GM12878 (cell line): ENCODE results near the gene STAM2. TPM values are rescaled to one million over a fixed set of nuclear protein-coding genes. Genes with fewer than 3 reads are reported as not detected.

ENCODE experiments used
- ATAC-seq: fragments of 200-7000 bp; cut with Tn5 transposase; 3 replicates; pipeline ENCODE4 v1.9.1; 2020; ENCODE audit warnings: mild to moderate bottlenecking, moderate library complexity
- BruUV-seq: library from RNA; stranded (reverse); fragments of 400-500 nt; replicated peaks from 2 replicates; lab custom pipeline; 2021; lab: Mats Ljungman, UMichigan
- CTCF ChIA-PET: fragments of 300-600 bp; sonication (Branson Sonifier 250); formaldehyde crosslinking; extraction: SDS; loops from one replicate; lab custom pipeline; 2021; ENCODE audit warnings: inconsistent platforms; lab: Yijun Ruan, JAX
- POLR2A ChIA-PET: fragments of 350-600 bp; formaldehyde crosslinking; extraction: SDS; loops from one replicate; lab custom pipeline; 2021; ENCODE audit warnings: inconsistent platforms; lab: Charles Lee
- RAD21 ChIA-PET: fragments of 300-600 bp; sonication (Branson Sonifier 250); formaldehyde crosslinking; loops from one replicate; lab custom pipeline; 2023; ENCODE audit warnings: antibody characterized with exemption; ENCODE audit not compliant: unreplicated experiment; lab: Charles Lee
- SMC1A ChIA-PET: fragments of 300-600 bp; sonication (Branson Sonifier 250); formaldehyde crosslinking; loops from one replicate; lab custom pipeline; 2023; ENCODE audit not compliant: unreplicated experiment, uncharacterized antibody; lab: Charles Lee
- DNase-seq: peaks from one replicate; pipeline ENCODE4 v3.0.0-alpha.2; 2011; ENCODE audit warnings: low read depth, low spot score
- FAIRE-seq: peaks from 3 replicates; lab custom pipeline; 2011; peaks lifted over from hg19 to GRCh38; lab: Jason Lieb, UNC
- H2AFZ ChIP-seq: 2 replicates; pipeline ENCODE4 v1.6.0; 2011; ENCODE audit warnings: low read depth, low read length, control low read depth; ENCODE audit not compliant: control insufficient read depth
- H3K27ac ChIP-seq: 2 replicates; pipeline ENCODE4 v1.5.1; 2011; ENCODE audit warnings: control low read depth; ENCODE audit not compliant: control insufficient read depth, insufficient read depth
- H3K27me3 ChIP-seq, 2 experiments: replicated peaks in 1 of 2; 2 replicates each; pipeline versions ENCODE4 v1.6.0 to v1.6.1; 2011; ENCODE audit warnings: low read length in 1 of 2; ENCODE audit not compliant: control insufficient read depth in 2 of 2, insufficient read depth in 2 of 2
- H3K36me3 ChIP-seq, 2 experiments: 2 replicates each; pipeline ENCODE4 v1.5.1; 2011; ENCODE audit warnings: low read length in 1 of 2; ENCODE audit not compliant: control insufficient read depth in 2 of 2, insufficient read depth in 2 of 2
- H3K4me1 ChIP-seq: 2 replicates; pipeline ENCODE4 v1.6.1; 2011; ENCODE audit warnings: mild to moderate bottlenecking, low read length, moderate library complexity, mixed read lengths; ENCODE audit not compliant: control insufficient read depth, insufficient read depth
- H3K4me2 ChIP-seq: 2 replicates; pipeline ENCODE4 v1.6.0; 2011; ENCODE audit warnings: control low read depth; ENCODE audit not compliant: control insufficient read depth, insufficient read depth
- H3K4me3 ChIP-seq: fragments of 200-600 bp; sonication (generic); 2 replicates; pipeline ENCODE4 v1.5.1; 2016
- H3K79me2 ChIP-seq: 2 replicates; pipeline ENCODE4 v1.6.0; 2011; ENCODE audit warnings: low read length; ENCODE audit not compliant: control insufficient read depth, insufficient read depth
- H3K9ac ChIP-seq: 2 replicates; pipeline ENCODE4 v1.8.0; 2011; ENCODE audit warnings: low read length, control low read depth, mixed read lengths; ENCODE audit not compliant: control insufficient read depth, insufficient read depth
- H3K9me3 ChIP-seq: replicated peaks from 3 replicates; pipeline ENCODE4 v1.5.1; 2011; ENCODE audit warnings: mild to moderate bottlenecking, low read length; ENCODE audit not compliant: control insufficient read depth, insufficient read depth
- H4K20me1 ChIP-seq: 2 replicates; pipeline ENCODE4 v1.6.0; 2011; ENCODE audit not compliant: control insufficient read depth, insufficient read depth
- BCL3 ChIP-seq: IDR thresholded peaks from 2 replicates; pipeline ENCODE4 v1.6.1; 2011; ENCODE audit warnings: borderline replicate concordance, low read depth, mild to moderate bottlenecking, moderate library complexity, low read length; ENCODE audit not compliant: insufficient read depth, poor library complexity, severe bottlenecking
- MXI1 ChIP-seq: fragments of 150-350 bp; IDR thresholded peaks from 2 replicates; pipeline ENCODE4 v1.6.1; 2011; ENCODE audit warnings: low read depth, mild to moderate bottlenecking, inconsistent platforms, low read length, improper control_type of control experiment
- RUNX3 ChIP-seq: IDR thresholded peaks from 2 replicates; pipeline ENCODE4 v1.6.1; 2012; ENCODE audit warnings: low read length, inconsistent platforms
- TCF12 ChIP-seq: IDR thresholded peaks from 2 replicates; pipeline ENCODE4 v1.6.1; 2011; ENCODE audit warnings: low read depth, mild to moderate bottlenecking, low read length
- ZBTB11 ChIP-seq: fragments of 450-650 bp; formaldehyde crosslinking; IDR thresholded peaks from 2 replicates; pipeline ENCODE4 v1.5.0; 2022; ENCODE audit warnings: mild to moderate bottlenecking, missing genetic modification characterization
- WGBS: methylation state at CpG from one replicate; pipeline ENCODE4 v1.1.6; 2016; ENCODE audit warnings: low lambda C conversion rate; ENCODE audit not compliant: insufficient replicate concordance, insufficient coverage; ENCODE audit errors: missing lambda C conversion rate; 5-methylcytosine and 5-hydroxymethylcytosine counted together
- in situ Hi-C: fragments of 300-500 bp; cut with MboI; formaldehyde crosslinking; loops from 9 replicates; pipeline ENCODE4 v1.14.3; 2018; ENCODE audit warnings: mixed read lengths
- intact Hi-C: fragments of 100-400 bp; cut with micrococcal nuclease; formaldehyde crosslinking; loops from one replicate; pipeline ENCODE4 v1.14.2; 2022; ENCODE audit not compliant: unreplicated experiment
- polyA plus RNA-seq, 11 experiments: library from polyadenylated mRNA; depleted of rRNA in 4 of 11; unstranded in 6 of 11; stranded (reverse) in 5 of 11; fragments of >200 nt; fragmentation: Nextera tagmentation in 4 of 11; fragmentation: Illumina TruSeq in 1 of 11; extraction: Ambion mirVana in 4 of 11; extraction: Trizol in 1 of 11; gene quantifications; 1 replicate in 1 of 11; 2 replicates in 10 of 11; pipeline versions ENCODE4 v1.2.1 to v1.2.3, GENCODE V29; 2011 to 2016; ENCODE audit warnings: inconsistent platforms in 2 of 11, missing spikeins in 2 of 11, low read depth in 1 of 11
- total RNA-seq, 4 experiments: library from RNA; depleted of rRNA in 3 of 4; stranded (reverse); fragments of >200 nt in 3 of 4; fragmentation: Illumina TruSeq in 1 of 4; extraction: Trizol in 1 of 4; gene quantifications; 2 replicates each; pipeline versions ENCODE4 v1.2.1 to v1.2.3, GENCODE V29; 2013 to 2021

The STAM2 gene
- total and polyA plus RNA-seq, 10 of the 15 experiments (the other 5 are each of a cell fraction or from before 2014, with no cell fraction given): 4.4 to 21.6 (median 16.2) TPM

GRCh38 chr2:152154462-152154861 lies 21.1 kb downstream of the STAM2 start:
- H3K9me3 ChIP-seq: peaks cover 2% of the 10 kb centered on the region; the same call in 2 of the 3 replicates
- H4K20me1 ChIP-seq: no peaks in the 10 kb centered on the region
- ChIA-PET POLR2A (interaction anchor here (0.6 to 2.1 kb wide), 2 partner anchors 12 to 145 kb away, joined by 4 to 6 read pairs; no protein-coding TSS in a partner anchor), CTCF (interaction anchor here (0.7 to 2.4 kb wide), 9 partner anchors 14 to 480 kb away, joined by 3 to 8 read pairs (median 5); no protein-coding TSS in a partner anchor), SMC1A (interaction anchor here (0.9 to 2.3 kb wide), 5 partner anchors 13 to 459 kb away, joined by 3 to 12 read pairs (median 5); no protein-coding TSS in a partner anchor), RAD21 (interaction anchor here (0.7 to 1.2 kb wide), 3 partner anchors 13 to 37 kb away, joined by 3 to 4 read pairs (median 3); no protein-coding TSS in a partner anchor)
- ATAC-seq: peak; percentile 76
- no peaks in the 10 kb centered on the region; a peak in 1 of 4 replicates for H3K36me3 ChIP-seq
- H3K9ac ChIP-seq: no peak overlapping the region
- H3K27me3 ChIP-seq: no peaks in the 10 kb centered on the region
- no peak overlapping the region for H3K4me2 ChIP-seq
- intact Hi-C loops: no loop called here
- WGBS: 71% methylated on average over 7 of the region's 7 CpGs
- in situ Hi-C loops: no loop called here
- H2AFZ ChIP-seq: no peak overlapping the region
- BruUV-seq: no TSS peak
- no peaks in the 10 kb centered on the region for H3K4me1 ChIP-seq
- FAIRE-seq: no peak
- DNase-seq: no peak
- TF ChIP-seq ZBTB11 (CRISPR knock-in tag) (peak; percentile 38; the same call in 1 of the 2 replicates), BCL3 (no peak), TCF12 (no peak), RUNX3 (peak; percentile 30; the same call in 1 of the 2 replicates), MXI1 (no peak)
- TF ChIP-seq, all 136 proteins: peak for 2
- Histone ChIP-seq H3K4me3 (no peak overlapping the region), H3K79me2 (peaks cover 40% of the 10 kb centered on the region), H3K27ac (no peak overlapping the region)
